Mucosa of descending colon (tissue), 3 donors: ENCODE data around the gene NUDT8. TPM values are rescaled to one million over a fixed set of nuclear protein-coding genes. Genes with fewer than 3 reads are reported as not detected.
"Not testable (repeated sequence)": the region's sequence is repeated elsewhere in the genome, so short reads cannot be mapped to it uniquely, and the experiment has no call there.

Experiments used
- ATAC-seq: fragments of 200-7000 bp; cut with Tn5 transposase; one replicate; pipeline ENCODE4 v1.9.1; 2020; ENCODE audit warnings: mild to moderate bottlenecking, moderate library complexity
- DNase-seq, 3 donors: peaks; one replicate each; pipeline ENCODE4 v3.0.0-alpha.2; 2020
- H3K36me3 ChIP-seq: fragments of 200-600 bp; one replicate; pipeline ENCODE4 v1.8.0; 2021; ENCODE audit warnings: low read depth, mild to moderate bottlenecking
- H3K4me1 ChIP-seq: fragments of 200-600 bp; one replicate; pipeline ENCODE4 v1.8.0; 2021; ENCODE audit warnings: low read depth, mild to moderate bottlenecking
- H3K4me3 ChIP-seq: fragments of 200-600 bp; one replicate; pipeline ENCODE4 v1.8.0; 2021; ENCODE audit warnings: mild to moderate bottlenecking
- H3K9me3 ChIP-seq: fragments of 200-600 bp; one replicate; pipeline ENCODE4 v1.8.0; 2021; ENCODE audit warnings: mild to moderate bottlenecking
- CTCF ChIP-seq: fragments of 200-600 bp; IDR thresholded peaks from one replicate; pipeline ENCODE4 v1.8.0; 2022; ENCODE audit warnings: antibody characterized with exemption, mild to moderate bottlenecking
- intact Hi-C, 2 donors: fragments of 100-400 bp; cut with DNase I in 1 of 2; cut with micrococcal nuclease in 1 of 2; formaldehyde crosslinking; loops; one replicate each; pipeline versions ENCODE4 v1.11.0 to v1.11.1; 2022; cut with DNase I, micrococcal nuclease
- total RNA-seq, 3 donors: library from RNA; stranded (reverse); fragmentation: NEBNext Ultra II Directional in 2 of 3; extraction: Animal tissue kit (Norgen Biotek cat#: 25700) in 2 of 3; gene quantifications; one replicate each; pipeline versions ENCODE4 v1.2.1 to v1.2.4, GENCODE V29; 2021 to 2023
- donor health status: DM: no; HTN: no; CAD: no; lungs with moderate emphysema.
- donor health status: DM: no; HTN: no; CAD: no.
- donor health status: DM: no; HTN: yes; CAD: no.

The NUDT8 gene
- total RNA-seq, 3 donors from 2014 or later: 17.3 to 34.6 (median 23.1) TPM

GRCh38 chr11:67662835-67663531 lies 33.2 kb upstream of the NUDT8 start:
- intact Hi-C loops: no loop called here
- H3K4me1 ChIP-seq: peaks cover 5% of the 10 kb centered on the region
- no peaks in the 10 kb centered on the region for H3K36me3 ChIP-seq
- DNase-seq: no peak
- H3K4me3 ChIP-seq: no peak overlapping the region
- TF ChIP-seq CTCF: no peak
- H3K9me3 ChIP-seq: no peaks in the 10 kb centered on the region
- no peak for ATAC-seq

- ATAC-seq (no peak), DNase-seq (no peak)
- Histone ChIP-seq H3K4me1 (peaks cover 5% of the 10 kb centered on the region), H3K36me3 (no peaks in the 10 kb centered on the region), H3K4me3 (no peak overlapping the region), H3K9me3 (no peaks in the 10 kb centered on the region)
- intact Hi-C loops: no loop called here
- no peak for TF ChIP-seq CTCF
Measured at GRCh38 chr11:67662142-67662834, 32.6 kb upstream of the NUDT8 start.

- ATAC-seq, H3K36me3 ChIP-seq, H3K4me3 ChIP-seq, DNase-seq, intact Hi-C loops, H3K9me3 ChIP-seq, H3K4me1 ChIP-seq: not testable (repeated sequence)
Measured at GRCh38 chr11:67660752-67661151, 31.0 kb upstream of the NUDT8 start.

- H3K9me3 ChIP-seq, intact Hi-C loops, H3K4me1 ChIP-seq, ATAC-seq, H3K4me3 ChIP-seq, H3K36me3 ChIP-seq: not testable (repeated sequence)
- peak in 1 of 3 donors; percentile 15 for DNase-seq
Measured at GRCh38 chr11:67659651-67660165, 30.0 kb upstream of the NUDT8 start.

GRCh38 chr11:67657300-67657699 lies 27.6 kb upstream of the NUDT8 start:
- TF ChIP-seq CTCF: no peak
- intact Hi-C loops: no loop called here
- no peaks in the 10 kb centered on the region for H3K9me3 ChIP-seq
- DNase-seq: no peak
- peaks cover 7% of the 10 kb centered on the region for H3K4me1 ChIP-seq
- no peaks in the 10 kb centered on the region for H3K36me3 ChIP-seq
- ATAC-seq: no peak
- no peak overlapping the region for H3K4me3 ChIP-seq

GRCh38 chr11:67656278-67656922 lies 26.7 kb upstream of the NUDT8 start:
- H3K9me3 ChIP-seq: no peaks in the 10 kb centered on the region
- no peaks in the 10 kb centered on the region for H3K36me3 ChIP-seq
- no peak for TF ChIP-seq CTCF
- H3K4me1 ChIP-seq: peaks cover 10% of the 10 kb centered on the region
- DNase-seq (no peak), ATAC-seq (no peak)
- H3K4me3 ChIP-seq: no peak overlapping the region
- intact Hi-C loops: no loop called here
